Nephron (organoid): ENCODE measurements around the gene WBP2NL.

Experiments
- H3K27ac Mint-ChIP-seq, 3 experiments: 2 replicates each; pipeline ENCODE4 v1.8.0; 2020; ENCODE audit warnings: mixed read lengths in 3 of 3, mild to moderate bottlenecking in 2 of 3, moderate library complexity in 1 of 3
- H3K27me3 Mint-ChIP-seq: 2 replicates; pipeline ENCODE4 v1.8.0; 2021; ENCODE audit warnings: low read depth, mild to moderate bottlenecking, moderate library complexity, mixed read lengths
- H3K36me3 Mint-ChIP-seq: 2 replicates; pipeline ENCODE4 v1.8.0; 2020; ENCODE audit warnings: low read depth, mixed read lengths
- H3K4me1 Mint-ChIP-seq: 2 replicates; pipeline ENCODE4 v1.8.0; 2020; ENCODE audit warnings: mixed read lengths
- H3K4me3 Mint-ChIP-seq, 3 experiments: 2 replicates each; pipeline ENCODE4 v1.8.0; 2020; ENCODE audit warnings: mild to moderate bottlenecking in 3 of 3, mixed read lengths in 3 of 3, moderate library complexity in 2 of 3
- H3K9me3 Mint-ChIP-seq: 2 replicates; pipeline ENCODE4 v1.8.0; 2020; ENCODE audit warnings: mixed read lengths
- CTCF ChIP-seq, 3 experiments: fragments of 200-600 bp; sonication (generic); IDR thresholded peaks; one replicate each; pipeline ENCODE4 v1.5.0; 2021; ENCODE audit warnings: antibody characterized with exemption in 3 of 3; ENCODE audit not compliant: unreplicated experiment in 3 of 3

The WBP2NL gene

GRCh38 chr22:41996826-41997225 lies 1.8 kb upstream of the WBP2NL start:
- no peaks in the 10 kb centered on the region for H3K9me3 Mint-ChIP-seq
- H3K36me3 Mint-ChIP-seq: peaks cover 8% of the 10 kb centered on the region
- no peaks in the 10 kb centered on the region for H3K4me1 Mint-ChIP-seq
- TF ChIP-seq CTCF (IDR thresholded peaks at IDR 0.05; ENCODE audit: unreplicated experiment in 3 of 3): no peak
- H3K27me3 Mint-ChIP-seq: peaks cover 20% of the 10 kb centered on the region
- no peak overlapping the region for H3K27ac Mint-ChIP-seq
- H3K4me3 Mint-ChIP-seq: no peak overlapping the region

- TF ChIP-seq CTCF (IDR thresholded peaks at IDR 0.05; ENCODE audit: unreplicated experiment in 3 of 3): no peak
- H3K36me3 Mint-ChIP-seq: no peaks in the 10 kb centered on the region
- no peaks in the 10 kb centered on the region for H3K9me3 Mint-ChIP-seq
- peaks cover 25% of the 10 kb centered on the region for H3K27me3 Mint-ChIP-seq
- H3K27ac Mint-ChIP-seq: no peak overlapping the region
- no peak overlapping the region for H3K4me3 Mint-ChIP-seq
- no peaks in the 10 kb centered on the region for H3K4me1 Mint-ChIP-seq
Measured at GRCh38 chr22:42000466-42000865, 1.9 kb downstream of the WBP2NL start.

GRCh38 chr22:42001121-42001520 lies 2.5 kb downstream of the WBP2NL start:
- H3K27ac Mint-ChIP-seq: no peak overlapping the region
- H3K4me3 Mint-ChIP-seq: no peak overlapping the region
- no peaks in the 10 kb centered on the region for H3K36me3 Mint-ChIP-seq
- peaks cover 25% of the 10 kb centered on the region for H3K27me3 Mint-ChIP-seq
- no peak for TF ChIP-seq CTCF (IDR thresholded peaks at IDR 0.05; ENCODE audit: unreplicated experiment in 3 of 3)
- no peaks in the 10 kb centered on the region for H3K4me1 Mint-ChIP-seq
- H3K9me3 Mint-ChIP-seq: no peaks in the 10 kb centered on the region

- Mint-ChIP-seq H3K9me3 (no peaks in the 10 kb centered on the region), H3K4me3 (no peak overlapping the region), H3K27ac (no peak overlapping the region), H3K36me3 (no peaks in the 10 kb centered on the region), H3K4me1 (no peaks in the 10 kb centered on the region), H3K27me3 (peaks cover 25% of the 10 kb centered on the region)
- no peak for TF ChIP-seq CTCF (IDR thresholded peaks at IDR 0.05; ENCODE audit: unreplicated experiment in 3 of 3)
Measured at GRCh38 chr22:42001706-42002105, 3.1 kb downstream of the WBP2NL start.

GRCh38 chr22:42007922-42008321 lies 9.3 kb downstream of the WBP2NL start:
- no peak for TF ChIP-seq CTCF (IDR thresholded peaks at IDR 0.05; ENCODE audit: unreplicated experiment in 3 of 3)
- H3K9me3 Mint-ChIP-seq: peaks cover 25% of the 10 kb centered on the region
- H3K4me3 Mint-ChIP-seq: no peak overlapping the region
- peaks cover 5% of the 10 kb centered on the region for H3K27me3 Mint-ChIP-seq
- H3K27ac Mint-ChIP-seq: no peak overlapping the region
- H3K36me3 Mint-ChIP-seq: no peaks in the 10 kb centered on the region
- H3K4me1 Mint-ChIP-seq: no peaks in the 10 kb centered on the region

- Mint-ChIP-seq H3K4me1 (no peaks in the 10 kb centered on the region), H3K4me3 (no peak overlapping the region), H3K9me3 (peaks cover 29% of the 10 kb centered on the region), H3K27me3 (peaks cover 16% of the 10 kb centered on the region), H3K36me3 (no peaks in the 10 kb centered on the region), H3K27ac (no peak overlapping the region)
- no peak for TF ChIP-seq CTCF (IDR thresholded peaks at IDR 0.05; ENCODE audit: unreplicated experiment in 3 of 3)
Measured at GRCh38 chr22:42010778-42011177, 12.2 kb downstream of the WBP2NL start.
